ENCODE results near the gene SEC14L1.

DNA sequence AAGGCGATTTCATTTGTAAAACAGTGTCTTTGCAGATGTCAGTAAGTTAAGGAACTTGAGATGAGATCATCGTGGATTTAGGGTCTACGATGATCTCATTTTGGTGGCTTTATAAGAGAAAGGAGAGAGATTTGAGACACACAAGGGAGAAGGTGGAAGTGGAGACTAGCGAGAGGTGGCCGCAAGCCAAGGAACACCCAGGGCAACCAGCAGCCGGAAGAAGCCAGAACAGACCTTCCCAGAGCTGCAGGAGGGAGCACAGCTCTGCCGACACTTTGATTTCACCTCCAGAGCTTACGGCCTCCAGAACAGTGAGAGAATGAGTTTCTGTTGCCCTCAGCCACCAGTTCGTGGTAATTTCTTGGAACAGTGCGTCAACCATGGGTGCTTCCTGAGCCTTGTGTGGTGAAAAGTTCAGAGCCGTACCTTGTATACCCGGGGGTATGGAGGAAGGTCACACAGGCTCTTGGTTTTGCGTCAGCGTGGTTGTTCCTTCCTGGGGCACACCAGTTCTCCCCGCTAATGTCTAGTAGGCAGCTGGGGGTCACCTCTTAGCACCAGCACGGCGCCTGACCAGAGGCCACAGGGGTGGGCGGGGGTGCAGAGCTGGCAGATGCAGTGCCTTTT lies 12.9 kb upstream of the SEC14L1 start:
- peak; percentile 17 to 36 for TF ChIP-seq POLR2A (IDR thresholded peaks at IDR 0.05)
- TF ChIP-seq, protein P1, sequence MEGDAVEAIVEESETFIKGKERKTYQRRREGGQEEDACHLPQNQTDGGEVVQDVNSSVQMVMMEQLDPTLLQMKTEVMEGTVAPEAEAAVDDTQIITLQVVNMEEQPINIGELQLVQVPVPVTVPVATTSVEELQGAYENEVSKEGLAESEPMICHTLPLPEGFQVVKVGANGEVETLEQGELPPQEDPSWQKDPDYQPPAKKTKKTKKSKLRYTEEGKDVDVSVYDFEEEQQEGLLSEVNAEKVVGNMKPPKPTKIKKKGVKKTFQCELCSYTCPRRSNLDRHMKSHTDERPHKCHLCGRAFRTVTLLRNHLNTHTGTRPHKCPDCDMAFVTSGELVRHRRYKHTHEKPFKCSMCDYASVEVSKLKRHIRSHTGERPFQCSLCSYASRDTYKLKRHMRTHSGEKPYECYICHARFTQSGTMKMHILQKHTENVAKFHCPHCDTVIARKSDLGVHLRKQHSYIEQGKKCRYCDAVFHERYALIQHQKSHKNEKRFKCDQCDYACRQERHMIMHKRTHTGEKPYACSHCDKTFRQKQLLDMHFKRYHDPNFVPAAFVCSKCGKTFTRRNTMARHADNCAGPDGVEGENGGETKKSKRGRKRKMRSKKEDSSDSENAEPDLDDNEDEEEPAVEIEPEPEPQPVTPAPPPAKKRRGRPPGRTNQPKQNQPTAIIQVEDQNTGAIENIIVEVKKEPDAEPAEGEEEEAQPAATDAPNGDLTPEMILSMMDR (IDR thresholded peaks at IDR 0.05): no peak
